ENCODE measurements around the gene CALML5.

The CALML5 gene

DNA sequence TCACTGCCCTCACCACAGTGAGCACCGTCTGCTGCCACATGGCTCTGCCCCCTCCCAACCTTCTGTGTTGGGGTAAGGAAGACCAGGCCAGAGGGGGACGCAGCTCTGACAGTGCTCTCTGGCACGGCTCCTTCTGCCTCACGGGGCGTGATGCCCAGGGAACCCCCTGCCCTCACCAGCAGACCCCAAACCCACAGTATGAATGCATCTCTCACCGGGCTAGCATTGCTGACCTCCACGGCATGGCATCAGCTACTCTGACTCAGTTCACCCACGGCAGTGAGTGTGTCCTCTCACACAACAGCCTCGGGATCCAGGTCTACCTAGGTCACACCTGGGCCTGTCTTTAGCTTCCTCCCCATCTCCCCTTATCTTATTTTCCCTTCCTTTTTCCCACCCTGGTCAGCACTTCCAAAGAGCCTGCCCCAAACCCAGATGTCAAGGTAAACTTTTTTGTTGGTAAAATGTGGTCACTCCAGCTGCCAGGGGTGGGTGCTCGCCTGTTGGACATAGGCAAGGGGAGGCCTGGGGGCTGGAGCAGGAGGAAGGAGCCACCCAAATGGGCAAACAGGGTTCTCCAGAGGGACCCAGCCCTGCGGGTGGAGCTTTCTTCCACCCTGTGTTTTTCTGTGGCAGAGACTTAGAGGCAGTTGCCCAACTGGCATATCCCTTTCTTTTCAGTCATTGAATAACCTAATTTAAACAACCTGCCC lies 29.8 kb upstream of the CALML5 start:
- no peak overlapping the region for H3K4me3 ChIP-seq (ENCODE audit: low read depth, low read length)
- DNase-seq (ENCODE audit: low read depth), result no peak
- TF ChIP-seq, protein P1, sequence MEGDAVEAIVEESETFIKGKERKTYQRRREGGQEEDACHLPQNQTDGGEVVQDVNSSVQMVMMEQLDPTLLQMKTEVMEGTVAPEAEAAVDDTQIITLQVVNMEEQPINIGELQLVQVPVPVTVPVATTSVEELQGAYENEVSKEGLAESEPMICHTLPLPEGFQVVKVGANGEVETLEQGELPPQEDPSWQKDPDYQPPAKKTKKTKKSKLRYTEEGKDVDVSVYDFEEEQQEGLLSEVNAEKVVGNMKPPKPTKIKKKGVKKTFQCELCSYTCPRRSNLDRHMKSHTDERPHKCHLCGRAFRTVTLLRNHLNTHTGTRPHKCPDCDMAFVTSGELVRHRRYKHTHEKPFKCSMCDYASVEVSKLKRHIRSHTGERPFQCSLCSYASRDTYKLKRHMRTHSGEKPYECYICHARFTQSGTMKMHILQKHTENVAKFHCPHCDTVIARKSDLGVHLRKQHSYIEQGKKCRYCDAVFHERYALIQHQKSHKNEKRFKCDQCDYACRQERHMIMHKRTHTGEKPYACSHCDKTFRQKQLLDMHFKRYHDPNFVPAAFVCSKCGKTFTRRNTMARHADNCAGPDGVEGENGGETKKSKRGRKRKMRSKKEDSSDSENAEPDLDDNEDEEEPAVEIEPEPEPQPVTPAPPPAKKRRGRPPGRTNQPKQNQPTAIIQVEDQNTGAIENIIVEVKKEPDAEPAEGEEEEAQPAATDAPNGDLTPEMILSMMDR (conservative IDR thresholded peaks at IDR 0.05; ENCODE audit: low read depth, low read length), result no peak

DNA sequence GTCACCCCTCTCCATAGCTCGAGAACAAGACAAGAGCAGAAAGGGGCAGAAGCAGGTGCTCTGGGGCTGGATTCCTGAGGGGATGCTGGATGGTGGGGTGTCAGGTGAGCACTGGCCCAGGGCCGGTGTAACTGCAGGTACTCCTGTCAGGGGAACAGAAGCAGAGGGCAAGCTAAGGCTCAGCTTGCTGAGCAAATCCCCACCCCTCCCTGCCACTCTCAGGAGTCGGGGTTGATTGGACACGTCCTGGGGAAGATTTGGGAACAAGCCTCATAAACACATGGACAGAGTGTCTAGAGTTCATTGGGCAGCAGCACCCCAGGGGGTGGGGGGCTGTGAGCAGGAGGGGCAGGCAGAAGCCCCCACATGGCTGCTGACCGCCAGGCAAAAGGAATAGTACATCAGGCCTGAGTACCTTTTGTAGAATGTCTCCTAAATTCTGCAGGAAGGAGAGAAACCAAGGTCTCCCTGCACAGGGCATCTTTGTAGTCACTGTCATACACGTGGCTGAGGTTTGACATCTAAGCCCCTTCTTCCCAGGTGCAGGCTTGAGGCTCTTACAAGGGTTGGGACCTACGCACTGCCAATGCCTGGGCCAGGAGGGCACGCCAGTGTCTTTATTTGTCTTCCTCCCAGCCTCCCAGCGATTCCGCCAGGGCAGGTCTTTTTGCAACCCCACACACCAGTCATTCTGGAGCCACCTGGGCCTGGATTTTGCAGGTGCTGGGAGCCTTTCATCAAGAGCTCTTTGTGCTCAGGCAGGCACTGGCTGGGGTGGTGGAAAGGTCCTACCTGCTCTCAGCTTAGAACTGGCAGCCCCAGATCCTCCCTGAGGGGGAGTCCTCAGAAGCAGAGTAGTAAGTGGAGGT lies 28.2 kb upstream of the CALML5 start:
- TF ChIP-seq, protein P1 (conservative IDR thresholded peaks at IDR 0.05; ENCODE audit: low read depth, low read length), result no peak
- DNase-seq (ENCODE audit: low read depth), result no peak
- no peak overlapping the region for H3K4me3 ChIP-seq (ENCODE audit: low read depth, low read length)

DNA sequence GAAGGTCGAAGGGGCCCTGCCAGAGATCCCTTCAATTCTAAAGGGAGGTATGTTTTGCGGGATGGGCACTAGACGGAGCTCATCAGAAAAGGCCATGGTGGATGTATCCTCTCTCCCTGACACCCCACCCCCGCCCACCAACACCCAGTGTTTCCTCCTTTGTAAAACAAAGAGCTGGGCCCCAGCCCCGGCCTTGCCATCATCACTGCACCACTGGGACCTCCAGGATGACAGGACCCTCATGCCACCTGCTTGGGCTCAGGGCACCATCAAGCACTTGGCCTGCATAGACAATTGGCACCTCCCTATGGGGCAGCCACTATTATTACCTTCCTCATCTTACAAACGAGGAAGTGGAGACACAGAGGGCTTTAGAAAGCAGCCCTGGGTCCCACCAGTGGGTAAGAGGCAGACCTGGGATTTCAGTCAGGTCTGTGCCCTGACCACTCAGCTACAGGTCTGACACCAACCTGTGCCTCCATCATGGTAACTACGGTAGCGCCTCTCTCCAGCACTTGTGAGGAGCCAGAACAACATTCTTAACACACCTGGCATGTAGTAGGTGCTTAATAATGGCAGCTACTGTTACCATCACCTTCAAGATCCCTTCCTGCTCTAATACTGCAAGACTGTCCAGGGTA lies 27.4 kb upstream of the CALML5 start:
- TF ChIP-seq, protein P1 (conservative IDR thresholded peaks at IDR 0.05; ENCODE audit: low read depth, low read length), result no peak
- no peak overlapping the region for H3K4me3 ChIP-seq (ENCODE audit: low read depth, low read length)
- no peak for DNase-seq (ENCODE audit: low read depth)

DNA sequence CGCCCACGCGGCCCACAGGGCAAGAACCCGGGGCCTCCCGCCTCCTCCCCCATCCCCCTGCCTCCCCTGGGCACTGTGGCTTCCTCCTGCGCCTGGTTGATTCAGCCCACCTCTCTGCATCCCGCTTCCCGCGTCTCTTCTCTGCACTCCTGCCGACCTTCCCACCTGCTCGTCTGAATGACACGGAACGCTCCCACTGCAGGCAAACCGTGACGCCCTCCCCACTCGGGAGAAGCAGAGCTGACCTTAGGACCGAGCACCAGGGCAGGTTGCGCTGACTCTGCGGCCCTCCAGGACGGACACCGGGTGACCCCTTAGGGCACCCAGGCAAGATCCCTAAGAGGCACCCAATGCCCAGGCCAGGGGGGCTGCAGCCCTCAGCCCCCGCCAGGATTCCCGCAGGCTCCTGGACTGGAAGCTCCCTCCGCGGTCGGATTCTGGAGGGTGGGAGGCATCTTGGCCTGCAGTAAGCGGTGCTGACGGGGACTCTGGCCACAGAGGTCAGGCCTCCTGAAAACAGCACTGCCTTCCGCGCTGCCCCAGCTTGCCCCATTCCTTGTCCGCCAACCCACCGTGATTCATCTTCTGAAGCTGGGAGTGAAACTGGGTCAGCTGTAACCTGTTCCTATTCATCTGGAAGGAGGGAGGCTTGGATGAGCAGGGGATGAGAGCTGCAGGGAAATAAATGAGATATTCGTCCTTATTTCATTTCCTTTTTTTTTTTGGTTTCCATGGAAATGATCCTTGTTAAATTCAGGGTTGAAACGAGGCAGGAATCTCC lies 26.4 kb upstream of the CALML5 start:
- no peak overlapping the region for H3K4me3 ChIP-seq (ENCODE audit: low read depth, low read length)
- TF ChIP-seq, protein P1 (conservative IDR thresholded peaks at IDR 0.05; ENCODE audit: low read depth, low read length), result no peak
- no peak for DNase-seq (ENCODE audit: low read depth)

DNA sequence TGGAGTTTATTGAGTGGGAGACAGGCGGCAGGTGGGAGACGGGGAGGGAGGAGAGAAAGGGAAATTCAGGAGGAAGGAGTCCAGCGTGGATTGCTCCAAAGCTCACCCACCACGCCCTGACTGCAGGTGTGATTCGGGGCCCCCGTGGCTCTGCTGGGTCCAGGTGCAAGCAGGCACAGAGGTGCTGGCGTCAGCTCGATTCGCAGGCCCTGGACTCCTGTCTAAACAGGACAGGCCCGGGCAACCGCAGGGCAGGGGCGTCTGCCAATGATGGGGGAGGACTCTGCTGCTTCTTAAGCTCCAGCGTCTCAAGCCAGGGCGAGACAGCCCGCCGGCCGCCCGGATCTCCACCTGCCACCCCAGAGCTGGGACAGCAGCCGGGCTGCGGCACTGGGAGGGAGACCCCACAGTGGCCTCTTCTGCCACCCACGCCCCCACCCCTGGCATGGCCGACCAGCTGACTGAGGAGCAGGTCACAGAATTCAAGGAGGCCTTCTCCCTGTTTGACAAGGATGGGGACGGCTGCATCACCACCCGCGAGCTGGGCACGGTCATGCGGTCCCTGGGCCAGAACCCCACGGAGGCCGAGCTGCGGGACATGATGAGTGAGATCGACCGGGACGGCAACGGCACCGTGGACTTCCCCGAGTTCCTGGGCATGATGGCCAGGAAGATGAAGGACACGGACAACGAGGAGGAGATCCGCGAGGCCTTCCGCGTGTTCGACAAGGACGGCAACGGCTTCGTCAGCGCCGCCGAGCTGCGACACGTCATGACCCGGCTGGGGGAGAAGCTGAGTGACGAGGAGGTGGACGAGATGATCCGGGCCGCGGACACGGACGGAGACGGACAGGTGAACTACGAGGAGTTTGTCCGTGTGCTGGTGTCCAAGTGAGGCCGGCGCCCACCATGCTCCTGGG lies 25.5 kb upstream of the CALML5 start, which contains the start of gene CALML3:
Gene CALML3 (plus strand): TSS at position 321 of the 920 bp plus-strand sequence. CDS start 125 bp downstream, at position 446.
- DNase-seq (ENCODE audit: low read depth), result no peak
- H3K4me3 ChIP-seq (ENCODE audit: low read depth, low read length), result no peak within 1 kb of the TSS
- TF ChIP-seq, protein P1 (conservative IDR thresholded peaks at IDR 0.05; ENCODE audit: low read depth, low read length), result no peak
